VCaP (cell line): ENCODE results near the gene SMYD2.

ENCODE experiments used
- H3K27ac ChIP-seq: fragments of 450-650 bp; 2 replicates; pipeline ENCODE4 v1.5.1; 2017
- CTCF ChIP-seq: fragments of 450-650 bp; conservative IDR thresholded peaks from 2 replicates; pipeline ENCODE4 v1.5.1; 2017; ENCODE audit warnings: mild to moderate bottlenecking, moderate library complexity

SMYD2 gene

DNA sequence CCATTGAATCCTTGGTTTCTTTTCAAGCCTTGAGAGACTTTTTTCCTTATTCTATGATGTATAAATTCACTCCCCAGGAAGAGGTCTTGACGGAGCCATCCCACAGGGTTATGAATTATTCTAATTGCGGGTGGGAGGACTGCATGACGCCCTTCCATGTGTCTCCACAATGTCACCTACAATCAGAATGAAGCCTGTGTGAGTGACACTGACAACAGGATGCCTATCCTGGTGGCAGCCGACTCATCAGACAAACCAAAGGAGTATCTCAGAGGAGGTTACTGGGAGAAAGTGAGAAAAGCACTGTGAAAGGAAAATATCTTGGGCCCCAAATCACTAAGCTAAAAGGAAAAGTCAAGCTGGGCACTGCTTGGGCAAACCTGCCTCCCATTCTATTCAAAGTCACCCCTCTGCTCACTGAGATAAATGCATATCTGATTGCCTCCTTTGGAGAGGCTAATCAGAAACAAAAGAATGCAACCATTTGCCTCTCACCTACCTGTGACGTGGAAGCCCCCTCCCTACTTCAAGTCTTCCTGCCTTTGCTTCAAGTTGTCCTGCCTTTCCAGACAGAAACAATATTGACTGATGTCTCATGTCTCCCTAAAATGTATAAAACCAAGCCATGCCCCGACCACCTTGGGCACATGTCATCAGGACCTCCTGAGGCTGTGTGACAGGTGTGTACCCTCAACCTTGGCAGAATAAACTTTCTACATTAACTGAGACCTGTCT is 98.4 kb downstream of the SMYD2 start:
- no peak for TF ChIP-seq CTCF
- no peak overlapping the region for H3K27ac ChIP-seq

GRCh38 chr1:214380396-214380795 is 99.4 kb downstream of the SMYD2 start:
- no peak for TF ChIP-seq CTCF
- H3K27ac ChIP-seq = no peak overlapping the region

DNA sequence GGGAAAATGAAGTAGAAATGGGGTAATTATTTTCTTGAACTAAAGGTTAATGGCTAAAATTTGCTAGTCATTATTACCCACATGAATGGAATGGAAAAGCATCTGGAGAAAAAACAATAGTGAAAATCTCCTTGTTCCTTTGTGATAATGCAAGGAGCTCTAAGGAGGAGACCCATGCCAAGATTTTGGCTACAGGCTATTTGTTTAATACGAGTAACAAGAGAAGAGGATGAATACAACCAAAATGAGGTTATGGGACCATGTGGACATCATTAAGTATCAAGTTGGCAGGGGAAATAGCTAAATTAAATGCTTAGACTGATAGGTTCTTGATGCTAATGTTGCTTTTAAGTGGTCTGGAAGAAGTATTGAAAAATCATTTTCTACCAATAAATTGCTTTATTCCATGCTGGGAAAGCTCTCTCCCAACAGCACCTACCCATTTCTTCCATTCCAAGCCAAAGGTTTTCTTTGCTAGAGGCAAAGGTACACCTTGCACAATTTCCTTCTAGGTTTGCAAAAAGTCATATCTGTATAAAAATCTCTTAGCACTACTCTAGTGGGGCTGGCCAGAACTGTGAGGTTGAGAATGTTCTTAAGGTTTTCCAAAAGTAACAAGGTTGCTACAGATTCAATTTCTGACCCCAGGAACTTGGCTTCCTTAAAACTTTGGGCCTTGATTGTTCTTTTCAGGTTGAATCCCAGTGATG is 100.2 kb downstream of the SMYD2 start:
- H3K27ac ChIP-seq = no peak overlapping the region
- no peak for TF ChIP-seq CTCF

DNA sequence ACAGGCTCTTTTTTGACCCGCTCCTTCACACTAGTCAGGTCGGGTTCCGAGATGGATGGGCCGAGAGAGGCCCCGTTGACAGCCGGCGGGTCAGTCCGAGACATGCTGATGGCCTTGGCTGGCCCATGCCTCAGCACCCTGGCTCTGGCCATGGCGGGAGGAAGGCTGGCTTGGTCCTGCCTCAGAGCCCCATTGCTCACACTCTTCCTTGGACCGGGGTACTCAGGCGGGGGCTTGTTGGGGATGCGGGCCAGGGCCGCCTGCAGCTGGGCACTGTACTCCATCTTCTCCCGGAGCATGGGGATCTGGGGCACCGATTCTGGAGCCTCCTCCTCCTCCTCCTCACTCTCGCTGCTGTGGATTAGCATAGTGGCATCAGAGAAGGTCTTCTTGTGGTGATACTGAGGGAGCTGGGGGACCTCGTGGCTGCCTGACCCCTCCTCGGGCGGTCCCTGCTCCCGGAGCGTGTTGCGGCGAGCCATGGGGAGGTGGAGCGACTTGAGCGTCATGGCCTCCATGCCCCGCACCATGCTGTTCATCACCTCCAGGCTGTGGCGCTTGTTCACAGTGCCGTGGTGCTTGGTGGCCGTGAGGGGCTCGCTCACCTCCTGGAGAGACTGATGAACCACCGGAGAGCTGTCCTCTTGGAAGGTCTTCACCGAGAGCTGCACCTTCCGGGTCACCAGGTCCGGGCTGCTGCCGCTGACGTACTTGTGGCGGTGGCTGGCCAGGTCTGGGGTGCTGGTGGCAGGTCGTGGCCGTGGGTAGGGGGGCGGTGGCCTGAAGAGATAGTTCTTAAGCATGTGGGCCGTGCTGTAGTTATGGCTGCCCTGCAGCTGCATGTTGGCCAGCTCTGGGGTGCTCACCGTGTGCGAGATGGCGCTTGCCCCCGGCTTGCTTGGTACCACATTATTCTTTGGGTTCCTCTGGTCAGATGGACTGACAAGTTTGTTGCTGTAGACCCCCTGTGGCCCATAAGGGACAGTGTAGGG is 102.7 kb downstream of the SMYD2 start:
- no peak for TF ChIP-seq CTCF
- H3K27ac ChIP-seq = no peak overlapping the region

DNA sequence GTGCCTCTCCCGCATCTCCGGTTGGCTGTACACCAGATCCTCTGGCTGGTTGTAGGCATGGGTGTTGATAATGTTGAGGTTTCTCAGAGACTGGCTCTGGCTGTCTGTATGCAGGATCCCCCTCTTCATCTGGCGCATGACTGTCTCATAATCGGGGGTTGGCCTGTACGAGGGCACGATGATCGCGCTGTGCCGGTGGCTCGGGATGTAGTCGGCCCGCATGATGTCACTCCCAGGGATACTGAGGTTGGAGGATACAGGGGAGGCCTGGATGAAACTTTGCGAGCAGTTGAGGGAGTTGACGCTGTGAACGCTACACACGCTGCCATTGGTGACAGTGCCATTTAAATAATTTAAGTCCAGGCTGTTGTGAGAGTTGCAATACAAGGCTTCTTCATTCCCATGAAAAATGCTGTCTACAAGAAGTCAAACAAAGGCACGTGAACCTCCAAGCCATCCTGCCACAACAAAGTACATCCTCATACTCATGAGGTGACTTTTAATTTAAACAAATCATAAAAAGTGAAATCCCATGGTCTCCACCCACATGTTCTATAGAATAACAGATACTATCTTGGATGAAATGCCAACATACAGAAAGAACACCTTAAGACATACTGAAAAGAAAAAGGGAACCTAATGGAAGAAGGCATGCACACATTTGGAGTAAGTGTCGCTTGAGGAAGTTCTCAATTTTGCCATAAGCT is 103.6 kb downstream of the SMYD2 start:
- TF ChIP-seq CTCF = no peak
- no peak overlapping the region for H3K27ac ChIP-seq

GRCh38 chr1:214385428-214385827 is 104.5 kb downstream of the SMYD2 start:
- no peak overlapping the region for H3K27ac ChIP-seq
- no peak for TF ChIP-seq CTCF
